Neural crest cell (in vitro differentiated cells): Measurements from ENCODE around the gene FAHD1. TPM values are rescaled to one million over a fixed set of nuclear protein-coding genes. Genes with fewer than 3 reads are reported as not detected.

ENCODE experiments used
- DNase-seq: peaks from one replicate; pipeline ENCODE4 v3.0.0; 2021; ENCODE audit warnings: low read depth, mixed read lengths, low spot score
- H3K27ac Mint-ChIP-seq: one replicate; pipeline ENCODE4 v1.8.0; 2021; ENCODE audit warnings: mild to moderate bottlenecking, mixed read lengths; ENCODE audit not compliant: unreplicated experiment
- H3K27me3 Mint-ChIP-seq: 2 replicates; pipeline ENCODE4 v1.8.0; 2021; ENCODE audit warnings: low read depth, mild to moderate bottlenecking, mixed read lengths
- H3K36me3 Mint-ChIP-seq: 2 replicates; pipeline ENCODE4 v1.8.0; 2021; ENCODE audit warnings: low read depth, mild to moderate bottlenecking, mixed read lengths
- H3K4me1 Mint-ChIP-seq: 2 replicates; pipeline ENCODE4 v1.8.0; 2021; ENCODE audit warnings: mixed read lengths
- H3K4me3 Mint-ChIP-seq: one replicate; pipeline ENCODE4 v1.8.0; 2021; ENCODE audit warnings: mild to moderate bottlenecking, mixed read lengths
- H3K9me3 Mint-ChIP-seq: 2 replicates; pipeline ENCODE4 v1.8.0; 2021; ENCODE audit warnings: mixed read lengths
- total RNA-seq: library from RNA; stranded (reverse); gene quantifications from 2 replicates; pipeline ENCODE4 v1.2.1, GENCODE V29; 2021
- TF ChIP-seq, protein P1 (sequence below): fragments of 200-600 bp; sonication (generic); conservative IDR thresholded peaks from 2 replicates; pipeline ENCODE4 v1.5.0; 2021; ENCODE audit warnings: antibody characterized with exemption, mild to moderate bottlenecking

FAHD1 gene
- total RNA-seq, 1 donor from 2014 or later = 27.2 TPM

DNA sequence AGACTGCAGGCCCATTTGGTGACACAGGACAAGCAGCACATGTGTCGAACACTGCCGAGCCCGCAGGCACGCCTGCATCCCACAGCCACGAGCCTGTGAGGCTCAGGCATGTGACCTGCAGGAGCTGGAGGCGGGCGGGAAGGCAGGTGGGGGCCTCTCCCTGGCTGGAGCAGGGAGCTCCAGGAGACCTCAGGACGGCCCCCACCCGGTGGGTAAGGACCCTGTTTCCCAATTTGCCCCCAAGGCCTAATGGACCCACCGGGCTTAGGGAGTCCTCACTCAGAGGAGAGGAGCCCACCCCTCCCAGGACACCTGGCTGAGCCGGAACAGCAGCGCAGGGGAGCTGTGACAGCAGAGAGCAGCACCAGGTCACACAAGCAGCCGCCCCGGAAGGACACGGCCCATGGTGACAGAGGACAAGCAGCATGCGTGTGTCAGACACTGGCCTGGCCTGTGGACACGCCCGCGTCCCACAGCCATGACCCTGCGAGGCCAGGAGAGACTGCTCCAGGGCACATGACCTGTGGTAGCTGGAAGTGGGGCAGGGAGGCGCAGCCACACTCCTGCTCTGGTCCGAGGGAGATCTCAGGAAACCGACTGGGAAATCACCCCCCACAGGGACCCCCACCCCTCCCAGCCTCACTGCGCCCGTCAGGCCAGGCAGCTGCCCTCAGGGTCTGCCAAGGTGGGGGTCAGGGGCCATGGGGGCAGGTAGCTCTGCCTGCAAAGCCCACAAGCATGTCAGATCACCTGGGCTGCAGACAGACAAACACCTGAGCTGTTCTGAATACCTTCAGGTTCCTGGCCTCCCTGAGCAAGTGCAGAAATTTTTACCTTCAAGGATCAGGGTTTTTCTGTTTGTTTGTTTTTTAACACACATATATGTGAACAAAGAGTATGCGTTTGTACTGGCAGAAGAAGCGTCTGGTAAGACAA, 47.0 kb upstream of the FAHD1 start:
- peak overlapping the region; percentile 88 for H3K4me3 Mint-ChIP-seq
- peaks cover 5% of the 10 kb centered on the region for H3K36me3 Mint-ChIP-seq
- H3K9me3 Mint-ChIP-seq = no peaks in the 10 kb centered on the region
- no peak overlapping the region for H3K27ac Mint-ChIP-seq
- TF ChIP-seq, protein P1, sequence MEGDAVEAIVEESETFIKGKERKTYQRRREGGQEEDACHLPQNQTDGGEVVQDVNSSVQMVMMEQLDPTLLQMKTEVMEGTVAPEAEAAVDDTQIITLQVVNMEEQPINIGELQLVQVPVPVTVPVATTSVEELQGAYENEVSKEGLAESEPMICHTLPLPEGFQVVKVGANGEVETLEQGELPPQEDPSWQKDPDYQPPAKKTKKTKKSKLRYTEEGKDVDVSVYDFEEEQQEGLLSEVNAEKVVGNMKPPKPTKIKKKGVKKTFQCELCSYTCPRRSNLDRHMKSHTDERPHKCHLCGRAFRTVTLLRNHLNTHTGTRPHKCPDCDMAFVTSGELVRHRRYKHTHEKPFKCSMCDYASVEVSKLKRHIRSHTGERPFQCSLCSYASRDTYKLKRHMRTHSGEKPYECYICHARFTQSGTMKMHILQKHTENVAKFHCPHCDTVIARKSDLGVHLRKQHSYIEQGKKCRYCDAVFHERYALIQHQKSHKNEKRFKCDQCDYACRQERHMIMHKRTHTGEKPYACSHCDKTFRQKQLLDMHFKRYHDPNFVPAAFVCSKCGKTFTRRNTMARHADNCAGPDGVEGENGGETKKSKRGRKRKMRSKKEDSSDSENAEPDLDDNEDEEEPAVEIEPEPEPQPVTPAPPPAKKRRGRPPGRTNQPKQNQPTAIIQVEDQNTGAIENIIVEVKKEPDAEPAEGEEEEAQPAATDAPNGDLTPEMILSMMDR = no peak
- H3K27me3 Mint-ChIP-seq = peaks cover 4% of the 10 kb centered on the region
- no peak for DNase-seq
- peaks cover 22% of the 10 kb centered on the region for H3K4me1 Mint-ChIP-seq

DNA sequence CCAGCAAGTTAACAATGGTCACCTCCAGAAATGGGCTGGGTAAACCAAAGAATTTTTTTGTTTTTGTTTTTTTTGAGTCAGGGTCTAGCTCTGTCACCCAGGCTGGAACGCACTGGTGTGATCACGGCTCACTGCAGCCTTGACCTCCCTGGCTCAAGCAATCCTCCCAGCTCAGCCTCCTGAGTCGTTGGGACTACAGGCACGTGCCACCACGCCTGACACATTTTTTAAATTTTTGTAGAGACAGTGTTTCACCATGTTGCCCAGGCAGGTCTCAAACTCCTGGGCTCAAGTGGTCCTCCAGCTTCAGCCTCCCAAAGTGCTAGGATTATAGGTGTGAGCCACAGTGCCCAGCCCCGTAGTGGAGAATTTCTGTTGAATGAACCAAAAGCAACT, 46.3 kb upstream of the FAHD1 start:
- DNase-seq = no peak
- TF ChIP-seq, protein P1 = no peak
- peaks cover 4% of the 10 kb centered on the region for H3K27me3 Mint-ChIP-seq
- H3K9me3 Mint-ChIP-seq = no peaks in the 10 kb centered on the region
- H3K4me3 Mint-ChIP-seq = peak overlapping the region; percentile 88
- H3K27ac Mint-ChIP-seq = no peak overlapping the region
- peaks cover 5% of the 10 kb centered on the region for H3K36me3 Mint-ChIP-seq
- peaks cover 22% of the 10 kb centered on the region for H3K4me1 Mint-ChIP-seq

DNA sequence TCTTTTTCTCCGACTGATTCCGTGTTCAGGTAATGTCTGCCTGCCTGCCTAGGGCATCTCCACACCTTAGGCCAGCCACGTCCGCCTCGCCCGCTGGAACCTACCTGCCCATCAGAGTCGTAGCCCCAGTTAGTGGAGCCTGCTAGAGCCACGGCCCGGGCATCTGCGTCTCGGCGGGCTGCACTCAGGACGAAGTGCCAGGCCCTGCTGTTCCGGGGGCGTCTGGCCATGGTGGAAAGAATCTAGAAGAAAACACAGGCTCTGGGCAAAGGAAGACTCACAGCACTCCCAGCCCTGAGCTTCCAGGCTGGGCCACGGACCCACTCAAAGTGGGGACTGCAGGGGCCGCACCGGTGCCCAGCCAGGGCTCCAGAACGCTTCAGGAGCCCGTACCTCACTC, 45.8 kb upstream of the FAHD1 start:
- H3K9me3 Mint-ChIP-seq = no peaks in the 10 kb centered on the region
- H3K4me1 Mint-ChIP-seq = peaks cover 22% of the 10 kb centered on the region
- peak overlapping the region; percentile 67 for H3K27ac Mint-ChIP-seq
- peaks cover 5% of the 10 kb centered on the region for H3K36me3 Mint-ChIP-seq
- TF ChIP-seq, protein P1 = no peak
- no peak for DNase-seq
- peaks cover 4% of the 10 kb centered on the region for H3K27me3 Mint-ChIP-seq
- peak overlapping the region; percentile 88 for H3K4me3 Mint-ChIP-seq

DNA sequence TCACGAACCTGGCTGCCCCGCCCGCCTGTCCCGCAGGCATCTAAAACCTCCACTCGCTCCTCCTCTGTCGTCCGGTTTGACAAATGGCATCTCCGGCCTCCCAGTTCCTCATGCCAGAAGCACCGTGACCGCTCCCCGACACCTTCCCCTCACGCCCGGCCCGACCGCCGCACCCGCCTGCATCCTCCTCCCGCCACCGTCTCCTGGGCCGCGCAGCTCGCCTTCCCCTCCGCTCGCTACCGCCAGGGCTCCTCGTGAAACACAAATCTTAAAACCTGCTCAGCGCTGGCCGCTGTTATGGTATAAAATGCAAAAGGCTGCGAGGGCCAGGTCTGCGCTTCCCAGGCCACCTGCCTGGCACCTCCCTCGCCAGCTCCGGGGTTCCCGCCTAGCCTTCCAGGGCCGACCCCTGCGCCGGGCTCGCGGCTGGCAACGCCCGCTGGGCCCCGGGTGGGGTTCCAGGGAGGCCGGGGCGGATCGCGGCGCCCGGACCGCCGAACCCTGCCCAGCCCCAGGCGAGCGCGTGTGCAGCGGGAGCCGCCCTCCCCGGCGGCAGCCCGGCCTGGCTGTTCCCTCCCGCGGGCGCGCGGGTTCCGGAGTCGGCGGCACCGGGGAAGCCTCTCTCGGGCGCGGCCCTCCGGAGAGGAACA, 45.1 kb upstream of the FAHD1 start:
- Mint-ChIP-seq H3K27ac (peak overlapping the region; percentile 67), H3K9me3 (no peaks in the 10 kb centered on the region), H3K4me3 (peak overlapping the region; percentile 88), H3K4me1 (peaks cover 22% of the 10 kb centered on the region), H3K36me3 (peaks cover 5% of the 10 kb centered on the region), H3K27me3 (peaks cover 4% of the 10 kb centered on the region)
- TF ChIP-seq, protein P1 = peak; percentile 43
- no peak for DNase-seq

DNA sequence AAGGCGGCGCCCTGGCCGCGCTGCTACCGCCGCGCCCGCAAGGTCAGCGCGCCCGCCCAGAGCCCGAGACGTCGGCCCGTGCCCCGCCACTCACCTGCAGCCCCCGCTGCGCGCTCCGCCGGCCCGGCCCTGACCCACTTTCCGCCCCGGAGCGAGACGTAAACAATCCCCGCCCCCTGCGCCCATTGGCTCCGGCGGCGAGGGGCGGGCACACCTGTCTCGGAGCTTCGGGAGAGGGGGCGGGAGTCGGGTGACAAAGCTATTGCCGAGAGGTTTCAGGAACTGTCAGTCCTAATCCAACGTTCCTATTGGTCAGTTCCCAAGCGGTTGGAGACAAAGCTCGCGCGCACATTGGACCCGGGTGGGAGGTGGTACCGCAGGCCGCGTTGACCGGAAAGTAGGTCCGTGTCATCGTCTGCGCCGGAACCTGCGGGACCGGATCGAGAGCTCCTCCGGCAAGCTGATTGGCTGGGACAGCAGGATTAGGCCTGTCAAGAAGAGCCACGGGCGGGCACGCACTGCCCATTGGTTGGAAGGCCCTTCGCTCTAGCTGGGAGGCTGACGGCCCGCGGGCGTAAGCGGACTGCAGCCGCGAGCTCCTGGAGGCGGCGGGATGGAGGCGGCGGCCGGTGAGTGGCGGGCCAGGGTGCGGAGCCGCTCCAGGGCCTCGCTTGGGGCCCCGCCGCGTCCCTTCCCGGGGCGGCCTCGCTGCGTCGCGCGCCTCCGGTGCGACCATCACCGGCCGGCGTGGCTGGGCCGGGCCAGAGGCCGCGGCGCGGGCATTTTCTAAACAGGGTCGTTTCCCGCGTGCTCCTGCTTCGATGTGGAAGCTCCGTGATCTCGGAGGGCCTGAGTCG, 44.4 kb upstream of the FAHD1 start, which contains the start of the genes NUBP2 and SPSB3:
Gene NUBP2, plus strand, starts transcription at position 553 of the 857 bp plus-strand sequence. Its CDS starts 61 bp downstream, at position 614.
Gene SPSB3, minus strand, starts transcription at position 164 of the 857 bp plus-strand sequence. CDS start 1,088 bp downstream, outside the sequence.
- peak; percentile 95 for DNase-seq
- Mint-ChIP-seq H3K4me1 (peaks cover 22% of the 10 kb centered on the region), H3K9me3 (no peaks in the 10 kb centered on the region), H3K27ac (peak within 1 kb of the TSS; percentile 92), H3K27me3 (peaks cover 4% of the 10 kb centered on the region), H3K4me3 (peak within 1 kb of the TSS; percentile 97), H3K36me3 (peaks cover 5% of the 10 kb centered on the region)
- TF ChIP-seq, protein P1 = no peak
